H1 (cell line): ENCODE results near the gene RNF5. TPM values are rescaled to one million over a fixed set of nuclear protein-coding genes. Genes with fewer than 3 reads are reported as not detected.
A peak's percentile ranks its signal among the peaks of the same experiment; 100 is the strongest.

ENCODE experiments used
- ATF2 ChIP-seq: IDR thresholded peaks from 2 replicates; pipeline ENCODE4 v1.6.1; 2012; ENCODE audit warnings: low read length, inconsistent platforms
- EGR1 ChIP-seq: IDR thresholded peaks from 2 replicates; pipeline ENCODE4 v1.6.1; 2011; ENCODE audit warnings: low read depth, low read length, borderline replicate concordance
- SP1 ChIP-seq: IDR thresholded peaks from 2 replicates; pipeline ENCODE4 v1.6.1; 2011; ENCODE audit warnings: low read depth, low read length
- TBP ChIP-seq: IDR thresholded peaks from 2 replicates; pipeline ENCODE4 v1.6.1; 2011; ENCODE audit warnings: low read depth, low read length, improper control_type of control experiment
- polyA plus RNA-seq, 7 experiments: library from polyadenylated mRNA; depleted of rRNA in 3 of 7; stranded (reverse) in 5 of 7; unstranded in 2 of 7; fragments of >200 nt in 5 of 7; fragments of 200-250 nt in 2 of 7; gene quantifications; 1 replicate in 5 of 7; 2 replicates in 1 of 7; 4 replicates in 1 of 7; pipeline versions ENCODE4 v1.2.1 to v1.2.3, GENCODE V29; 2011 to 2013; ENCODE audit warnings: missing spikeins in 2 of 7, mixed read lengths in 2 of 7
- total RNA-seq: library from RNA; stranded (reverse); fragmentation: NEBNext Ultra II Directional; extraction: Animal tissue kit (Norgen Biotek cat#: 25700); gene quantifications from 2 replicates; pipeline ENCODE4 v1.2.1, GENCODE V29; 2021

RNF5 gene
- total and polyA plus RNA-seq, 2 of the 8 experiments (the other 6 are each of a cell fraction or from before 2014, with no cell fraction given): 90.0 to 158 TPM

GRCh38 chr6:32148289-32149091, 29.7 kb upstream of the RNF5 start (continued):
- TF ChIP-seq ATF2 (no peak), EGR1 (no peak), TBP (peak; percentile 57; the same call in 1 of the 2 replicates), SP1 (peak; percentile 4; the same call in 1 of the 2 replicates)
- TF ChIP-seq, all 59 proteins: peak for 8
